Activated T-cell treated with anti-CD3 and anti-CD28 coated beads for 4 hours (primary cell): ENCODE measurements around the gene FAIM.

Experiments used
- DNase-seq: peaks from one replicate; pipeline ENCODE4 v3.0.0-alpha.2; 2020

FAIM gene

DNA sequence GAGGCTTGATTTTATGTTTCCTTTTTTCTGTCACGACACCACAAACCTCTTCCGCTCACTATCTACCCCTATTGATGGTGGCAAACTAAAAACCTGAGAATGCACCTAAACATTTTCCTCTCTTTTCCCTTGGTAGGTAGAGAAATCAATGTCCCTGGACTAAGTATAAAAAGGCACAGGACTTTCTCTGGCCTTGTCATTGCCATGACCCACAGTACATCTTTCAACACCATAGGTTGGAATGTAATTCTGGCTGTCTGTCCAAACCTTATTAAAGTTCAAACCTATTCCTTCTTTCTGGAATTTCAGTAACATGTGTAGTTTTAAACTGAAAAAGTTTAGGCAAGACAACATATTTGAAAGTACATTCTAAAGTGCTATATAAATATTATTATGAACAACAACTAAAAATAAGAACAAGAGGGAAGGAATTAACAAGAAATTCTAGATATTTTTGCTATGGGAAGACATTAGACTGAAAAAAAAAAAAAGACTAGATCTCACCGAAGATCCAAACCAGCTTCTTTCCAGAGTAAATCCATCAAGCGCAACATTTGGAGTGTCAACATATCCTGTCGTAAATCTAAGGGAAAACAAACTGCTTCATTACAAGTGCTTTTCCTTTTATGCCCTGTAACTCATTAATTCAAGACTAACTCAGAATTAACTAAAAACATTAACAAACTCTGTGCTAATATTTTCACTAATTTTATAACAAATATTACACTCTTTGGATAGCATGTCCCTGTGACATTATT is 73.1 kb downstream of the FAIM start:
- DNase-seq, result no peak

DNA sequence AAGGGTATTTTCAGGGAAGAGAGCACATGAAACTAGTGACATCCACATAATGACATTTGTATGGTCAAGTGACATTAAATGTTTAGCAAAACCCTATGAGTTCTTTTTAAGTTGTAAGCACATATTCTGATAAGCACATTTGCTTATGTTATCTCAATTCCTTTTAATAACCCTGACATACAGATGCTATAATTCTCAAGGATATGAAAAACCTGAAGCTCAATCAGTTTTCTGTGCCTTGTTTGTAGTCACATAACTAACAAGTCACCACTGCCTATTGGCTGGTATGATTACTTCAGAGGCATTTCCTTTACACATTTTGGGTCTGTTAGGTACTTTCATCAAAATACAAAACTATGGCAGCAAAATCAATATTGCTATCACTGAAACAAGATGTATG is 74.1 kb downstream of the FAIM start:
- no peak for DNase-seq
